ENCODE data around the gene CCDC192. TPM values are rescaled to one million over a fixed set of nuclear protein-coding genes. Genes with fewer than 3 reads are reported as not detected.

The CCDC192 gene
- total RNA-seq, 1 experiment from 2014 or later: not detected

DNA sequence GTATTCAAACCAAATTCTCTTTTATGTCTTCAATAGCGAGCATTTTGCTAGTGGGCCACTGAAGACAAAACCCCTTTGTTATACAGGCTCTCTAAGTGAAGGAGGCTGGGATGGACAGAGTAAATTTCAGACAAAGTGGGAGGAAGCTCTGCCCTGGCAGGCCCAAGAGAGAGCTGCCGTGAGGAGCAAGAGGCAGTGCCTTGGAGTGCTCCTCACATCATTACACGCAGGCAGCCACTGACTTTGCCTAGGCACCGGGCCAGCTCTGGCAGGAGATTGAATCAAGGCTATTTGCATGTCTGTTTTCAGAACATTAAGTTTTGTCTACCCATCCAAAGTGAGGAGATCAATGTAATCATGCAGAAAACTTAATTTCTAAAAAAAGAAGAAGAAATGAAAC, 167.7 kb downstream of the CCDC192 start:
- H3K4me3 ChIP-seq: no peak overlapping the region
- H3K36me3 ChIP-seq: no peaks in the 10 kb centered on the region
- H3K9me3 ChIP-seq: no peaks in the 10 kb centered on the region
- DNase-seq: peak; percentile 85
- no peaks in the 10 kb centered on the region for H3K27me3 ChIP-seq

DNA sequence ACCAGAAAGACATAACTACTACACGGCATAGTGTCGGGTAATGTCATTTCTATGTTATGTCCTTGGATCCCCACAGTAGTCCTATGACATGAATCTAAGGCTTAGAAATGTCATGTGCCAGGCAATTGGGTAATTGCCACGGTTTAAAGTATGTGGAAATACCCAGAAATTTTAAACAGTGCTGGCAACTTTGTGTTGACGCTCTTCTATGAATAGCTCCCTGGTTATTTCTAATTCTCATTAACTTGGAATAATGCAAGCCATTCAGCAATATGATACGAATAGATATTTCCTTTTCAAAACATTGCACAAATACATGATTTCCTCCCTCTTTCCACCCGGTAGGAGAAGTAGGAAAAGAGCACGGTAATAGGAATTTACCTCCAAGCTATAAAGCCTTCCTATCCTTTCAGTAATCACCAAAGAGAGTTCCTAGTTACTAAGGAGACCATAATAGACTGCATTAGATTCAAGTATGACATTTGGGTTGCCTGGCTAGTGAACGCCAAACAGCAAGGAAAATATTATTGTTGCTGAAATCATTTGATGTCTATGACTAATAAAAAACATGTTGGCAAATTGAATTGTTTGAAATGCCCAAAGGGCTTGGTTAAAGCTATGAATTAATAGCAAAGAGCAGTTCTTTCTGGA, 168.4 kb downstream of the CCDC192 start:
- no peaks in the 10 kb centered on the region for H3K9me3 ChIP-seq
- no peak overlapping the region for H3K4me3 ChIP-seq
- no peaks in the 10 kb centered on the region for H3K27me3 ChIP-seq
- no peaks in the 10 kb centered on the region for H3K36me3 ChIP-seq
- peak; percentile 40 for DNase-seq

DNA sequence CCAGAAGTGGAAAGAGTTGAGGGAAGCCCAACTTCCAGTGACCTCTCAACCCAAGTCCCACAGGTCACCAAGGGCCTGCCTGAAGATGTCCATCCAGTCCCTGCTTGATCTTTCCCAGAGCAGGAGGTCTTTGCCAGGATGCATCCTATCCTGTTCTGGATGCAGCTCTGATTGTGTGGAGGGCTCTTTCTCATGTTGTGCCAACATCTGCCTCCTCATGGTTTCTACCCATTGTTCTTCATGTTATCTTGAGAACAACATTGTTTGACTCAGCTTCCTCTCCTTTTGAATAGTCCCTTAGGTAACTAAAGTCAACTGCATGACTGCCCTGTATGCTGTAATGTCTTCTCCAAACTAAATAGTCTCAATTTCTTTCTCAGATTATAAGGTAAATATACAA, 169.3 kb downstream of the CCDC192 start:
- no peak for DNase-seq
- Histone ChIP-seq H3K4me3 (no peak overlapping the region), H3K9me3 (no peaks in the 10 kb centered on the region), H3K36me3 (no peaks in the 10 kb centered on the region), H3K27me3 (no peaks in the 10 kb centered on the region)

DNA sequence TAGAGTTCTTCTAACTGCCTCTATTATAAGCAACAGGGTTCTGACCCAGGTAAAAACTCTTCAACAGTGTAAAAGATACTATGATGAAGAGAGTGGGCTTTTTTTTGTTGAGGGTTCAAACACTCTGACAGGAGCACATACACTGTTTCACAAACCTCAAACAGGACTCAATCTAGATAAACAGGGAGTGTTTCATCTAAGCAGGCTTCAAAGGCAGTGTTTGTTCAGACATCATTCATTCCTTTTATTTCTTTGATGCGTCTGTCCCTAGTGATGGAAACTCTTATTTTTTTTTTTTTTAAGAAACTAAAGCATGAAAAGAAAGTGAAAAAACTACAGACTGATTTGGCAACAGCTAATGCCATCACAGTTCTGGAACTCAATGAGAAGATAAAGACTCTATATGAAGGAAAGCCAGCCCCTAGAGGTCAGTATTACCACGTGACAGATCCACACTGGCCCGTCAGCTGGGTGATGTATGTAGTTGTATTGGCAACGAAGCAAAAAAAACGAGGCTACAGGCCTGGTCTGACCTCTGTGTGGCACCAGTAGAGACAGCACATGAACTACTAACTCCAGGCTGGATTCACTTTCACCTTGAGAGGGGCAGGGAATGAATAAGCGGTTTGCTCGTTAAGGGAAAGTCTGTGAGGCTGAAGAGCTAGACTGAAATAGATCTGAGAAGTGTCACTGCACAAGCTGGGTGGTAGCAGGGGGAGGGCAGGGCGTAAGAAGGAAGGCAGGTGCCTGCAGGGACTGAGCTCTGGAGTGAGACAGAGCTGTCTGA, 172.2 kb downstream of the CCDC192 start:
- peak; percentile 58 for DNase-seq
- H3K9me3 ChIP-seq: no peaks in the 10 kb centered on the region
- no peak overlapping the region for H3K4me3 ChIP-seq
- H3K36me3 ChIP-seq: no peaks in the 10 kb centered on the region
- H3K27me3 ChIP-seq: no peaks in the 10 kb centered on the region

DNA sequence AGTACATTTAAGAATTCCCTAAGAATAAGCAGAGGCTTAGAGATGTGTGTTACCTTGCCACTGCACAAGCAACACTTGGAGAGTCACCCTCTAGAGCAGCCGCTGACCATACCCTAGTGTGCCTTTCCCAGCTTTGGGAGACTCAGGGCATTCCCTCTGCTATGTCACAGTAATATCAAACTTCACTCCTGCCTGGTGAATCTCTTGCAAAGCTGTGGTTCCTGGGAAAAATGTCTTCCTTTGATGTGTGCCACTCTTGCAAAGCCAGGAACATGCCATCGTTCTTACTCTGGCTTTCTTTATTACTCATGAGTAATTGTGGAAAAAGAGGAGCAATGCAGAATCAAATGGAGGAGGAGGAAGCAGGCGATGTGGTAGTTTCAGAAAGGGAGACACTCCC, 173.2 kb downstream of the CCDC192 start:
- no peaks in the 10 kb centered on the region for H3K36me3 ChIP-seq
- no peaks in the 10 kb centered on the region for H3K27me3 ChIP-seq
- H3K9me3 ChIP-seq: no peaks in the 10 kb centered on the region
- no peak for DNase-seq
- no peak overlapping the region for H3K4me3 ChIP-seq

DNA sequence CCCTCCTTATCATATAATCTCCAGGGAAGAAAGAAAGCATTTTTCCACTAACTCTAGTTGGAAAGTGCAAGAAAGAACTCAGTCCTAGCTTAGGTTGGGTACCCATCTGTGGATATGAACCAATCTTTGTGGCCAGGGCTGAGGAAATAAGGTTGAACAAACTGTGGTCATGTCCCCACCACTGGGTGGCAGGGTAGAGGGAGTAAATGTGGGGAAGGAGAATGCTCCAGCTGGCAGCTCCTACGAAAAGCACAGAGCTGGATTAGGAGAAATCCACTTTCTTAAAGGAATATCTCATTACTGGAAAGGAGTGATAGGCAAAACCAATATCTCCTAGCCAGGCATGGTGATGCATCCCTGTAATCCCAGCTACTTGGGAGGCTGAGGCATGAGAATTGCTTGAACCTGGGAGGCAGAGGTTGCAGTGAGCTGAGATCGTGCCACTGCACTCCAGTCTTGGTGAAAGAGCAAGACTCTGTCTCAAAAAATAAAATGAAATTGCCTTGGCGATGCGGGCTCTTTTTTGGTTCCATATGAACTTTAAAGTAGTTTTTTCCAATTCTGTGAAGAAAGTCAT, 175.1 kb downstream of the CCDC192 start:
- no peak overlapping the region for H3K4me3 ChIP-seq
- H3K36me3 ChIP-seq: no peaks in the 10 kb centered on the region
- H3K27me3 ChIP-seq: no peaks in the 10 kb centered on the region
- H3K9me3 ChIP-seq: no peaks in the 10 kb centered on the region
- peak; percentile 62 for DNase-seq

DNA sequence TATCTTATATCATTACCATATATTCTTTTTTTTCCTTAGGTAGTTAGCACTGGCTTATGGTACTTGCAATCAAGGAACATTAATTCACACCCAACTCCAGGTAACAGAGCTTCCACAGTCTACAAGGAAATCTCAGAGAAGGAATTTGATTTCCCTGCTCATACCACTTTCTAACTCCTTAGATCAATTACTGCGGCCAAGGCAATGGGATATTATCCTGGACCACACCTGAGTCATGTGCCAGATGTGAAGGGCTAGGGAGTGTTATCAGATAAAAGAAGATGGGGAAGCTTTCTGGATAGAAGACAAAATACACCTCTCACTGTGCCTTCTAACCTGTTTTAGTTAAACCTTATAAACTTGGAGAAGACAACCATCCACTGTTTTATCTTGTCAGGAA, 181.2 kb downstream of the CCDC192 start:
- no peak for DNase-seq
- no peak overlapping the region for H3K4me3 ChIP-seq
- no peaks in the 10 kb centered on the region for H3K36me3 ChIP-seq
- H3K9me3 ChIP-seq: no peaks in the 10 kb centered on the region
- H3K27me3 ChIP-seq: no peaks in the 10 kb centered on the region

DNA sequence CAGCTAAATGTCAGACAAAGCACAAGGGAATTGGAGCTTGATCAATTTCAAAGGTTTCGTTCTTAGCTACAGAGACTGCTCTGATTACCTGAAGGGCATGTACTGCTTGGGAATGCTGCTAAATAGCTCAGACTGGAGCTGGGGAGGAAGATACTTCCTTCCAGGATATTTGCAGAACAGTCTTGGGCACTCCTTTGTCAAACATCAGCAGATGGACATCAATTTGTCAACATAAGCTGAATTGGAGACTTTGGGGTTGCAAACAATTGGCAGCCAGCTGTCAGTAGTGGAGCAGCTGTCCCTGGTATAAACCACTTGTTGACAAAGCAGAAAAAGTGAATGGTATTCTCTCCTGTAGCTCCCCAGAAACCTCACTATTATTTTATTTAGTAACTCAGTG, 182.0 kb downstream of the CCDC192 start:
- no peak for DNase-seq
- Histone ChIP-seq H3K9me3 (no peaks in the 10 kb centered on the region), H3K4me3 (no peak overlapping the region), H3K27me3 (no peaks in the 10 kb centered on the region), H3K36me3 (no peaks in the 10 kb centered on the region)

DNA sequence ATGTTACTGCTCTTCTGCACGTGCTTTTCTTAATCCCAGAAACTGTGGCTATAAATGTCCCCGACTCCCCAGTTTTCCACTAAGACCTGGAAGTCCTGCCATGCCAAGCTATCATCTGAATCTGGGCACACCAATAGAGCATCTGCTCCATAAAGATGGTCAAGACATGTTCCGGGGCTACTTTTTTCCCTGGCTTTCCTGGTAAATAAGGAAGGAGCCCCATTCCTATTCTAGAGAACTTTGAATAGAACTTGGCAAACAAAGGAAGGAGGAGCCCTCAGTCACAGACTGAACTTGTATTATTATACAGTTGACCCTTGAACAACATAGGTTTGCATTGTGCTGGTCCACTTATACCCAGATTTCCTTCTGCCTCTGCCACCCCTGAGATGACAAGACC, 182.9 kb downstream of the CCDC192 start:
- Histone ChIP-seq H3K36me3 (no peaks in the 10 kb centered on the region), H3K27me3 (no peaks in the 10 kb centered on the region), H3K4me3 (no peak overlapping the region), H3K9me3 (no peaks in the 10 kb centered on the region)
- no peak for DNase-seq

DNA sequence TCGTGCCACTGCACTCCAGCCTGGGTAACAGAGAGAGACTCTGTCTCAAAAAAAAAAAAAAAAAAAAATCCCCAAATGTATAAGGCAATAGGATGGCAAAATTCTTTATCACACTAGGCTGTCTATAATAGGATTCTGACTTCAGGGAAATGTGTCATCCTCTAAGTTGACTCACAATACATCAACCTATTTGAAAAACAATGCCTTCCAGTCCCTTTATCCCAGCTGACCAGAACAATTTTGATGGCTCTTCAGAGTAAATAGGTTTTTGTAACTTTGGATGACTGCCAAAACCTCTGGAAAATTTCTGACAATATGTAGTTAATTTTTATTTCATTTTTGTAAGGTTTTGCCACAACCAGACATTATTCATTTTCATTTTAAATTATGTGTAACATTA, 184.1 kb downstream of the CCDC192 start:
- H3K4me3 ChIP-seq: no peak overlapping the region
- H3K9me3 ChIP-seq: no peaks in the 10 kb centered on the region
- H3K27me3 ChIP-seq: no peaks in the 10 kb centered on the region
- no peaks in the 10 kb centered on the region for H3K36me3 ChIP-seq
- no peak for DNase-seq

DNA sequence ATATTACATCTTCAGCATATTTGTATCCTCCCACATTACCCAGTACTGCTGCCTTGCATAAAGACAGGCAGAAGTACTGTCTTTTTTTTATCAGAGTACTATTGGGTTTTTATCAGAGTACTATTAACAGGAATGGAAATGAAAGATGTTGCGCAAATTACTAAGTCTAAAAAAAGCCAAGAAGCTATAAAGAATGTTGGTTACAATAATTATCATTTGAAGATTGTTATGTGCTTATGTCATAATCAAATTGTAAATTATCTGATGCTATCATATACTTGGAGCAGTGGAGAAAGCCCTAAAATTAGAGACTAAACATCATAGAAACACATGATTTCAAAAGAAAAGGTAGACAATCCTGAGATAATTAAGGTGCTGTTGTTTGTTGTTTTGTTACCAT, 188.8 kb downstream of the CCDC192 start:
- no peak overlapping the region for H3K4me3 ChIP-seq
- no peak for DNase-seq
- H3K9me3 ChIP-seq: no peaks in the 10 kb centered on the region
- no peaks in the 10 kb centered on the region for H3K36me3 ChIP-seq
- no peaks in the 10 kb centered on the region for H3K27me3 ChIP-seq

DNA sequence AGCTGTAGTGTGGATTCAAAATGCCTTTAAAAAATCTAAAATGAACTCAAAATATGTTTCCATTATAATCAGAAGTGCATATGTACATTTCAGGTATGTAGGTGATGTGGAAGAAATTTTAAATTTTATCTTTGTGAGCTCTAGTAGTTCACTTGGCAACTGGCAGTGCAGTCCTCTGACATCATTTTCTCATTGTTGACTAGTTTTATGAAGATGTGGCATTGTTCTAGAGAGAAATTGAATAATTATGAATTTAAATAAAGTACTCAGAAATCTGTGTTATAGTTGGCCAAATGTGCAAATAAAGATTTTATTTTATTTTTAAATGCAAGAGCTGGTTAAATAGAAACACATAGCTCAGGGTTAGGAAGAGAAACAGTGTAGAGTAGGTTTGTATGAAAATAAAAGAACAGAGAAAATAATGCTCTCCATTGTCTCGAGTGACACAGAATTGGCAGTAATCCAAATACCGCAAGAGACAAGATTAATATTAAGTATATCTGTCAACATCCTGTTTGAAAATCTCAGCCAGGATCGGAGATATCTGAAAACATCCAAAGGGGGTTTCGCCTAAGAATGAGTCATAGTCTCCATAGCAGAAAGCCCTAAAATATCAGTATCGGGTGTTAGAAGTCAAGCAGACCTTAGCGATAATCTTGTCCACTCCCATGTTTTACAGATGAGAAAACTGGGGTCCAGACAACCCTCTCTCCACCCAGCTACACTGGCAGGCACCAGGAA, 189.4 kb downstream of the CCDC192 start:
- DNase-seq: no peak
- Histone ChIP-seq H3K36me3 (no peaks in the 10 kb centered on the region), H3K9me3 (no peaks in the 10 kb centered on the region), H3K4me3 (no peak overlapping the region), H3K27me3 (no peaks in the 10 kb centered on the region)

DNA sequence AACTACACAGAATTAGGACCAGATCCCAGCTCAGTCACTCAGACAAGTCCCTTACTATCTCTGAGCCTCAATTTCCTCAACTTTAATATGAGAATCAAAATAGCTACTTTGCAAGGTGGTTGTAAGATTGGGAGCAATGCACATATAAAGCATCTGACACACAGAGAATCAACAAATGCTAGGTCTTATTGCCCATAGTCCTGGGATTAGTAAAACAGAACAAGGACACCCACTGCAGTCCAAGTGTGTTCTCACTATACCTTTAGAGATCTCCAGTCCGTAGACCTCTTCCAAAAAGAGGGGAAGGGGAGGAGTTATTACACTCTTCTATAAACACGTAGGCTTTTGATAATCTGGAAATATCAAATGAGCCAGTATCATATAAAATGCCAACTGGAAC, 190.0 kb downstream of the CCDC192 start:
- H3K9me3 ChIP-seq: no peaks in the 10 kb centered on the region
- no peak for DNase-seq
- H3K27me3 ChIP-seq: no peaks in the 10 kb centered on the region
- no peak overlapping the region for H3K4me3 ChIP-seq
- H3K36me3 ChIP-seq: no peaks in the 10 kb centered on the region

DNA sequence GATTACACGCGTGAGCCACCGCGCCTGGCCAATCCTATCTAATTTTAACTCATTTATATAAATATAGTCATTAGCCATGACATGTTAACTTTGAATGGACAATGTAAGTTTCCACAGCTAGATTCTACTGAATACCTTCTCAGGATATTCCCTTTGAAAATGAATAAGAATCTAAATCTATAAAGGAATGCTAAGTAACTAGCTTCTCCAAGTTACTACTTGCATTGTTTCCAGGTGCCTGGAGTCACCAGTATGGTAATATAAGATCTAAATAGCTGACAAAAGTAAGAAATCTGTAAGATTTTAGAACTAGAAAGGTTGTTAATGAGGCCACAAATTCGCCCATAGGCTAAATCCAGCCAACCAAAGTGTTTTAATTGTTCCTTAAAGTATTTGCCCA, 191.3 kb downstream of the CCDC192 start:
- Histone ChIP-seq H3K9me3 (no peaks in the 10 kb centered on the region), H3K4me3 (no peak overlapping the region), H3K27me3 (no peaks in the 10 kb centered on the region), H3K36me3 (no peaks in the 10 kb centered on the region)
- DNase-seq: no peak

DNA sequence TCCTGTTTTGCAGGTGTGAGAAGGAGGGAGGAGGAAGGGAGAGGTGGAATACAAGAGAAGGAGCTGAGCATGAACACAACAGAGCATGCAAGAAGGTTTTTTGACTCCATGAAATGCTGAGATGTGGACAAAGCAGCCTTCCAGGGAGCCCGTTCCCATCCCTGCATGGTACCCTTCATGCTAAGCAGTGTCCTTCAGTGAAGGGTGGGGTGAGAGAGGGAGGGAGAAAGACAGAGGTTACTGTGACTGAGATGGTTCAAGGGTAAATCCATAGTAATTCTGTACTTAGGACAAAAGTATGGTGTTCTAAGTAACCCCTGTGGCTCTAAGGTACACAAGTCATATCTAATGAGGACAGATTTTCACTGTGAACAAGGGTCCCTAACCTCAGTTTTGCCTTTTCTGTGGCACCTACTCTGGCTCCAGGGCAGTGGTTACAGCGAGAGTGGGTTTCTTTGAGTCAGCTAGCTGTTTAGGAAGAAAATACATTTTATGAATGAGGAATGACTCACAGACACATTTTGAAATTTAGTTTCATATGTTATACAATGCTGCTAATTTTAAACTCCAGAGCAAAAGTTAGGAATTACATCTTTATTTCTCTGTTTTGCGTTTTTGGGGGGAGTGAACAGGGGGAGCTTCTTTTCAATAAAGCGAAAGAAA, 195.5 kb downstream of the CCDC192 start:
- Histone ChIP-seq H3K4me3 (no peak overlapping the region), H3K36me3 (no peaks in the 10 kb centered on the region), H3K9me3 (no peaks in the 10 kb centered on the region), H3K27me3 (no peaks in the 10 kb centered on the region)
- DNase-seq: no peak

DNA sequence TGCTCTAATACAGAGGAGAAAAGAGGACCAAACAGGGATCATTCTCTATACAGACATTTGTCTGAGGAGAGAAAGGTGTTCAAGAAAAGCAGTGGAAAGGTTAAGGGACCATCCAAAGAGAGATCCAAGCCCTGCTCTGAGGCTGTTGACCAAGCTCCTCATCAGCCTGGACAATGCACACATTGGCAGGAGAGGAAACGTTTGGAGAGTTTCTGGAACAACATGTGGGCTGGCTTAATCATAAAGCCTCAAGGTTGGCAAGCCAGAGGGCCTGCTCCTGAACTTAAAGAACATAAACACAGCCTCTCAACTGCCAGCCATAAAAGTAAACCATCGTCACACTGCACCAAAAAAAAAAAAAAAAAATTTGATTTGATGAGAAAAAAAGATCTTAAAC, 196.0 kb downstream of the CCDC192 start:
- DNase-seq: peak; percentile 89
- Histone ChIP-seq H3K4me3 (no peak overlapping the region), H3K36me3 (no peaks in the 10 kb centered on the region), H3K9me3 (no peaks in the 10 kb centered on the region), H3K27me3 (no peaks in the 10 kb centered on the region)

Data from MG63 (cell line).